WERI-Rb-1 (cell line): ENCODE results near the gene NOX3.
"Not testable (repeated sequence)": the region's sequence is repeated elsewhere in the genome, so short reads cannot be mapped to it uniquely, and the experiment has no call there.

Experiments used
- DNase-seq: peaks from one replicate; pipeline ENCODE4 v3.0.0-alpha.2; 2020
- H3K27ac ChIP-seq: fragments of 250-450 bp; sonication (Bioruptor Pico); 2 replicates; pipeline ENCODE4 v1.5.1; 2020; ENCODE audit warnings: mild to moderate bottlenecking, moderate library complexity
- H3K27me3 ChIP-seq: fragments of 250-450 bp; sonication (Bioruptor Pico); 2 replicates; pipeline ENCODE4 v1.5.1; 2021; ENCODE audit warnings: mild to moderate bottlenecking, low read depth, moderate library complexity; ENCODE audit not compliant: insufficient read depth, severe bottlenecking
- H3K36me3 ChIP-seq: fragments of 250-450 bp; sonication (Bioruptor Pico); 2 replicates; pipeline ENCODE4 v1.5.1; 2020; ENCODE audit warnings: mild to moderate bottlenecking, moderate library complexity
- H3K4me3 ChIP-seq: 2 replicates; pipeline ENCODE4 v1.5.1; 2011; ENCODE audit warnings: low read depth, mild to moderate bottlenecking, control low read depth, low read length
- H3K9me3 ChIP-seq: fragments of 250-450 bp; sonication (Bioruptor Pico); 2 replicates; pipeline ENCODE4 v1.5.1; 2021; ENCODE audit warnings: mild to moderate bottlenecking, moderate library complexity; ENCODE audit not compliant: severe bottlenecking
- TF ChIP-seq, protein P1 (sequence below): IDR thresholded peaks from 2 replicates; pipeline ENCODE4 v1.5.1; 2011; ENCODE audit warnings: low read depth, mild to moderate bottlenecking, control low read depth, inconsistent platforms, low read length

NOX3 gene

DNA sequence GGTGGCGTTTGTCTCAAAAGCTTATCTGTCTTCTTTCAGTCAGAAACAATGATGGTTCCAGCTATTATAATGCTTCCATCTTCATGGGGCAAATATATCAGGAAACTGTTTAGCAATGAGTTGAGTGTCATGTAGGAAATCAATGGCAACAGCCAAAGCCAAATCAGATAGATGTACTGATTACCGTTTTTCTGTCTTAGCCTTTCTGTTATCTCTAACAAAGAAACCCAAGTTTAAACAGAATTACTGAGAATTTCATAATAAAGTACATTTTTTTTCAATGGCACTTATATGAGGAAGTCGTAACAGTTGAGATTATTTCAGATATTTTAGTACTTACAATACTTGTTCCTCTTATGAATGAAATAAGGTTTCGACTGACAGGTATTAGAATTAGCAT is 1.2 kb downstream of the NOX3 start:
- Histone ChIP-seq H3K27me3 (no peaks in the 10 kb centered on the region), H3K36me3 (no peaks in the 10 kb centered on the region), H3K9me3 (no peaks in the 10 kb centered on the region), H3K4me3 (no peak overlapping the region), H3K27ac (no peak overlapping the region)
- TF ChIP-seq, protein P1, sequence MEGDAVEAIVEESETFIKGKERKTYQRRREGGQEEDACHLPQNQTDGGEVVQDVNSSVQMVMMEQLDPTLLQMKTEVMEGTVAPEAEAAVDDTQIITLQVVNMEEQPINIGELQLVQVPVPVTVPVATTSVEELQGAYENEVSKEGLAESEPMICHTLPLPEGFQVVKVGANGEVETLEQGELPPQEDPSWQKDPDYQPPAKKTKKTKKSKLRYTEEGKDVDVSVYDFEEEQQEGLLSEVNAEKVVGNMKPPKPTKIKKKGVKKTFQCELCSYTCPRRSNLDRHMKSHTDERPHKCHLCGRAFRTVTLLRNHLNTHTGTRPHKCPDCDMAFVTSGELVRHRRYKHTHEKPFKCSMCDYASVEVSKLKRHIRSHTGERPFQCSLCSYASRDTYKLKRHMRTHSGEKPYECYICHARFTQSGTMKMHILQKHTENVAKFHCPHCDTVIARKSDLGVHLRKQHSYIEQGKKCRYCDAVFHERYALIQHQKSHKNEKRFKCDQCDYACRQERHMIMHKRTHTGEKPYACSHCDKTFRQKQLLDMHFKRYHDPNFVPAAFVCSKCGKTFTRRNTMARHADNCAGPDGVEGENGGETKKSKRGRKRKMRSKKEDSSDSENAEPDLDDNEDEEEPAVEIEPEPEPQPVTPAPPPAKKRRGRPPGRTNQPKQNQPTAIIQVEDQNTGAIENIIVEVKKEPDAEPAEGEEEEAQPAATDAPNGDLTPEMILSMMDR, result no peak
- no peak for DNase-seq

DNA sequence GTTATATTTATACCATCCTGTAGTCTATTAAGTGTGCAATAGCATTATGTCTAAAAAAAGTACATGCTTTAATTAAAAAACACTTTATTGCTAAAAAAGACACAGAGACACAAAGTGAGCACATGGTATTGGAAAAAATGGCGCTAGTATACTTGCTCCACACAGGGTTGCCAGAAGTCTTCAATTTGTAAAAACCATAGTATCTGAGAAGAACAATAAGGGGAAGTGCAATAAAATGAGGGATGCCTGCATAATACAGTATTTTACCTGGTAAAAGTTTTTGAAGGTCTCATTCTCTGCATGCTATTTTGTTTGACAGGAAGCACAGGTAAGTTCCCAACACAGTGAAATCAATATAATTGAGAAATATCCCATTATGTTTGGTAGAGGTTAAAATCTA is 1.6 kb downstream of the NOX3 start:
- Histone ChIP-seq H3K9me3 (no peaks in the 10 kb centered on the region), H3K4me3 (no peak overlapping the region), H3K27ac (no peak overlapping the region), H3K36me3 (no peaks in the 10 kb centered on the region), H3K27me3 (no peaks in the 10 kb centered on the region)
- no peak for DNase-seq
- TF ChIP-seq, protein P1, result no peak

DNA sequence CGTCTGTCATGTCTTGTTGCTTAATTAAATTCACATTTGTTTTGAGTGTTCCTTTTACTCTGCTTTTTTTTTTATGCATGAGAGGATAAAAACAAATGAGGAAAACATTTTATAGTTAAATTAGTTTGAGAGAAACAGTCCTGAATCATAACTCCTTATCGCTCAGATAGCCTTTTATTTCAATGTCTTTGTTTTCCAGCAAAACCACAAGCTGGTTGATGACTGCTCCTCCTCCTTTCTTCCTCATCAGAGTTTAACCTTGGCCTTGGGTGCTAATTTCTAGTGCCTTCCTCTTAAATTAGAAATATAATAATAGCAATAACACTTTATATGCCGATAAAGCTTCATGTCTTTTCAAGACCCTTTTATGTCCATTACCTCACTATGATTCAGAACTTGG is 3.1 kb downstream of the NOX3 start:
- TF ChIP-seq, protein P1, result no peak
- Histone ChIP-seq H3K27ac (no peak overlapping the region), H3K4me3 (no peak overlapping the region), H3K36me3 (no peaks in the 10 kb centered on the region), H3K27me3 (no peaks in the 10 kb centered on the region), H3K9me3 (no peaks in the 10 kb centered on the region)
- no peak for DNase-seq

DNA sequence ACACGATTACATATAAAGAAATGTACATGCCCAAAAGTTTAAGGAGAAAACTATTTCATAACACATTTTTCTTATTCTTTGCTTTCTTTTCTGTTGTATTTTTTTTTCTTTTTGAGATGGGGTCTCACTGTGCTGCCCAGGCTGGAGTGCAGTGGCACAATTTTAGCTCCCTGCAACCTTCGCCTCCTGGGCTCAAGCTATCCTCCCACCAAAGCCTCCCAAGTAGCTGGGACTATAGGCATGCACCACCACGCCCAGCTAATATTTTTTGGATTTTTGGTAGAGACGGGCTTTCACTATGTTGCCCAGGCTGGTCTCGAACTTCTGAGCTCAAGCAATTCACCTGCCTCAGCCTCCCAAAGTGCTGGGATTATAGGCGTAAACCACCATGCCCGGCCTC is 4.1 kb downstream of the NOX3 start:
- H3K9me3 ChIP-seq, H3K27ac ChIP-seq, H3K27me3 ChIP-seq, H3K36me3 ChIP-seq, DNase-seq, H3K4me3 ChIP-seq: not testable (repeated sequence)

DNA sequence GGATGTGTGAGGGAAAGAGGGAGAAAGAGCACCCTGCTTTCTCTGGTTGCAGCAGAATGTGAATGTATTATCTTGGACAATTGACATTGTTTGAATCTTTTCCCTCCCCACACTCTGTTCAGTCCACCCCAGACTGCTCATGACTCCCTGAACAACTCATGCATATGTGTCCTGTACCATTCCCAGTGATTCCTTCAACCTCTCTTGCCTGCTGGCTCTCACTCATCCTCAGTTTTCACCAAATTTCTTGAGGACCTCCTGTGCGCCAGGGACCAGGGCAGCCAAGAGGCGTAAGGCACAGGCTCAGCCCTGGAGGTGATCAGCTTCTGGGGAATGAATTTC is 5.4 kb downstream of the NOX3 start:
- TF ChIP-seq, protein P1, result no peak
- Histone ChIP-seq H3K27ac (no peak overlapping the region), H3K36me3 (no peaks in the 10 kb centered on the region), H3K4me3 (no peak overlapping the region), H3K27me3 (no peaks in the 10 kb centered on the region), H3K9me3 (no peaks in the 10 kb centered on the region)
- DNase-seq, result no peak

DNA sequence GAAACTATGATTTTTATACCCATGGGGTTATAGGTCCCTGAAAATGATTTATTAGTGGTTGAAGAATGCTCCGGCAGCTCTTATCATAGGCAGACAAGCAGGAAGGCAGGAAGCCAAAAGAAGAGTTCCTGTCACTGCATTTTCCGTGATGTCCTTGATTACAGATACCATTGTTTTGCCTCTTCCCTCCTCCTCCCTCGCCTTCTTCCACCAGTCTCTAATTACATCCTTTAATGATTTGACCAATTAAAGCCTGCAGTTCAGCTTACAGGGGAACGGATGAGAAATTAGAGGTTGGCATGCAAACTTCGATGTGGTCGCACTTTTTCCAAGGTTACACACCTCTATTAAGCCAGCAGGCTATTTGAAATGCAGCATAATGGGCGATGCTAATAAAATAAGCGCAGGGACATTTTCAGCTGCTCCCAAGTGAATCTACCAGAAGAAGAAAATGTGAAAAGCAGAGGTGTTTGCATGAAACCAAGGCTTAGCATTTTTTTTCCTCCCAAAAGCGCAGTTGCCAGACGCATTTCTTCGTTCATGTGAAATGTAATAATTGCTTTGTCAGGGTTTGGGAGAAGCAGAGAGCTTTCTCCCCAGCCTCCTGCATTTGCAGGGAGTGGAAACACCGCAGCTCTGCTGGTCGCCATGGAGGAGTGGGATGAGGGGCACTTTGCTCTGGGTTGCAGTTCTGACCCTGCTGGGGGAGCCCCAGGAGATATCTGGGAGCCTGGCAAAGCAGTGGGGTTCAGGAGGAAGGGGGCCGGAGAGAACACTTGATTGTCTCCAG is 6.0 kb downstream of the NOX3 start:
- Histone ChIP-seq H3K4me3 (no peak overlapping the region), H3K27me3 (no peaks in the 10 kb centered on the region), H3K27ac (no peak overlapping the region), H3K36me3 (no peaks in the 10 kb centered on the region), H3K9me3 (no peaks in the 10 kb centered on the region)
- no peak for DNase-seq
- TF ChIP-seq, protein P1, result no peak
